GM23338 (cell line): Measurements from ENCODE around the gene S100PBP. TPM values are rescaled to one million over a fixed set of nuclear protein-coding genes. Genes with fewer than 3 reads are reported as not detected.

Source experiments
- ATAC-seq: fragments of 200-7000 bp; cut with Tn5 transposase; 3 replicates; pipeline ENCODE4 v1.9.1; 2020
- DNase-seq: peaks from one replicate; pipeline ENCODE4 v3.0.0-alpha.2; 2015; ENCODE audit warnings: low spot score
- H2AFZ ChIP-seq: fragments of 200-600 bp; sonication (generic); 2 replicates; pipeline ENCODE4 v1.8.0; 2016; ENCODE audit warnings: antibody characterized with exemption, mild to moderate bottlenecking, moderate library complexity
- H3F3A ChIP-seq: fragments of 200-600 bp; sonication (generic); replicated peaks from 2 replicates; pipeline ENCODE4 v1.8.0; 2017; ENCODE audit warnings: antibody characterized with exemption, mixed run types, low read depth
- H3K27ac ChIP-seq: fragments of 200-600 bp; sonication (generic); 2 replicates; pipeline ENCODE4 v1.6.1; 2016; ENCODE audit warnings: low read depth
- H3K27me3 ChIP-seq: fragments of 200-600 bp; sonication (generic); 2 replicates; pipeline ENCODE4 v1.8.0; 2016; ENCODE audit warnings: mild to moderate bottlenecking, mixed run types, moderate library complexity; ENCODE audit not compliant: insufficient read depth
- H3K36me3 ChIP-seq: fragments of 200-600 bp; sonication (generic); 2 replicates; pipeline ENCODE4 v1.8.0; 2016; ENCODE audit warnings: mild to moderate bottlenecking; ENCODE audit not compliant: insufficient read depth
- H3K4me1 ChIP-seq: fragments of 200-600 bp; sonication (generic); 2 replicates; pipeline ENCODE4 v1.8.0; 2016; ENCODE audit warnings: mild to moderate bottlenecking, moderate library complexity; ENCODE audit not compliant: insufficient read depth
- H3K4me2 ChIP-seq: fragments of 200-600 bp; sonication (generic); 2 replicates; pipeline ENCODE4 v1.7.1; 2017; ENCODE audit warnings: mixed run types
- H3K4me3 ChIP-seq: fragments of 200-600 bp; sonication (generic); 2 replicates; pipeline ENCODE4 v1.6.1; 2016; ENCODE audit warnings: mixed run types
- H3K79me2 ChIP-seq: fragments of 200-600 bp; sonication (generic); replicated peaks from 2 replicates; pipeline ENCODE4 v1.8.0; 2017; ENCODE audit warnings: mild to moderate bottlenecking; ENCODE audit not compliant: insufficient read depth
- H3K9me2 ChIP-seq: fragments of 200-600 bp; sonication (generic); 2 replicates; pipeline ENCODE4 v1.8.0; 2017; ENCODE audit not compliant: insufficient read depth
- H4K20me1 ChIP-seq: fragments of 200-600 bp; sonication (generic); replicated peaks from 2 replicates; pipeline ENCODE4 v1.8.0; 2017; ENCODE audit warnings: mild to moderate bottlenecking; ENCODE audit not compliant: insufficient read depth
- H3K27ac Mint-ChIP-seq: 2 replicates; pipeline ENCODE4 v1.8.0; 2020; ENCODE audit warnings: inconsistent platforms, mild to moderate bottlenecking, moderate library complexity, mixed read lengths
- H3K27me3 Mint-ChIP-seq: 3 replicates; pipeline ENCODE4 v1.8.0; 2022; ENCODE audit warnings: low read depth, mild to moderate bottlenecking, moderate library complexity, mixed read lengths, inconsistent platforms; ENCODE audit not compliant: insufficient read depth, poor library complexity
- H3K36me3 Mint-ChIP-seq: 3 replicates; pipeline ENCODE4 v1.8.0; 2021; ENCODE audit warnings: low read depth, mild to moderate bottlenecking, inconsistent platforms, moderate library complexity, mixed read lengths
- H3K4me1 Mint-ChIP-seq: 3 replicates; pipeline ENCODE4 v1.8.0; 2020; ENCODE audit warnings: mild to moderate bottlenecking, inconsistent platforms, mixed read lengths
- H3K4me3 Mint-ChIP-seq: 3 replicates; pipeline ENCODE4 v1.8.0; 2021; ENCODE audit warnings: moderate library complexity, mild to moderate bottlenecking, inconsistent platforms, mixed read lengths
- H3K9me3 Mint-ChIP-seq: 3 replicates; pipeline ENCODE4 v1.8.0; 2020; ENCODE audit warnings: moderate library complexity, mild to moderate bottlenecking, inconsistent platforms, mixed read lengths
- ETS1 ChIP-seq: IDR thresholded peaks from 2 replicates; pipeline ENCODE4 v1.6.1; 2016; ENCODE audit warnings: antibody characterized with exemption
- JUNB ChIP-seq: IDR thresholded peaks from one replicate; pipeline ENCODE4 v1.6.1; 2016; ENCODE audit warnings: antibody characterized with exemption; ENCODE audit not compliant: unreplicated experiment
- NANOG ChIP-seq: IDR thresholded peaks from 2 replicates; pipeline ENCODE4 v1.6.1; 2016; ENCODE audit warnings: antibody characterized with exemption, borderline replicate concordance
- REST ChIP-seq: IDR thresholded peaks from one replicate; pipeline ENCODE4 v1.6.1; 2018; ENCODE audit warnings: antibody characterized with exemption; ENCODE audit not compliant: unreplicated experiment
- STAT1 ChIP-seq: IDR thresholded peaks from one replicate; pipeline ENCODE4 v1.6.1; 2016; ENCODE audit warnings: antibody characterized with exemption; ENCODE audit not compliant: unreplicated experiment
- ZNF114 ChIP-seq: fragments of 250-450 bp; sonication (Bioruptor Pico); IDR thresholded peaks from 2 replicates; pipeline ENCODE4 v1.5.0; 2020; ENCODE audit warnings: mild to moderate bottlenecking, moderate library complexity
- ZNF331 ChIP-seq: fragments of 250-450 bp; sonication (Bioruptor Pico); IDR thresholded peaks from 2 replicates; pipeline ENCODE4 v1.5.0; 2020; ENCODE audit warnings: low read depth, mild to moderate bottlenecking, moderate library complexity
- ZNF462 ChIP-seq: fragments of 250-450 bp; sonication (Bioruptor Pico); IDR thresholded peaks from 2 replicates; pipeline ENCODE4 v1.5.0; 2020; ENCODE audit warnings: mild to moderate bottlenecking, moderate library complexity
- polyA plus RNA-seq: library from polyadenylated mRNA; unstranded; fragments of >200 nt; fragmentation: Nextera tagmentation; extraction: Ambion mirVana; gene quantifications from 2 replicates; pipeline ENCODE4 v1.2.1, GENCODE V29; 2016
- total RNA-seq: library from RNA; depleted of rRNA; stranded (reverse); fragments of >200 nt; shearing (Covaris generic); gene quantifications from 2 replicates; pipeline ENCODE4 v1.2.3, GENCODE V29; 2014

S100PBP gene
- total and polyA plus RNA-seq, 2 experiments from 2014 or later = 30.6 to 65.2 TPM

GRCh38 chr1:32881291-32881690 lies 63.8 kb downstream of the S100PBP start:
- Mint-ChIP-seq H3K9me3 (no peaks in the 10 kb centered on the region), H3K27ac (no peak overlapping the region), H3K27me3 (peaks cover 21% of the 10 kb centered on the region), H3K4me1 (peaks cover 34% of the 10 kb centered on the region), H3K36me3 (no peaks in the 10 kb centered on the region; the same call in 2 of the 3 replicates), H3K4me3 (no peak overlapping the region)
- H3K4me2 ChIP-seq = no peak overlapping the region
- no peaks in the 10 kb centered on the region for H3K9me2 ChIP-seq
- no peak for DNase-seq
- H3K36me3 ChIP-seq = no peaks in the 10 kb centered on the region
- no peak overlapping the region for H3K4me3 ChIP-seq
- TF ChIP-seq ZNF114 (CRISPR knock-in tag) (no peak), ZNF462 (CRISPR knock-in tag) (no peak), JUNB (no peak), STAT1 (no peak), ETS1 (no peak), ZNF331 (CRISPR knock-in tag) (no peak), REST (no peak), NANOG (no peak)
- peaks cover 21% of the 10 kb centered on the region for H3K4me1 ChIP-seq
- peaks cover 20% of the 10 kb centered on the region for H3K27me3 ChIP-seq
- H3F3A ChIP-seq = no peaks in the 10 kb centered on the region
- no peaks in the 10 kb centered on the region for H3K79me2 ChIP-seq
- H3K27ac ChIP-seq = no peak overlapping the region
- no peak for ATAC-seq
- no peak overlapping the region for H2AFZ ChIP-seq
- H4K20me1 ChIP-seq = peaks cover 6% of the 10 kb centered on the region; the same call in 1 of the 2 replicates
